Osteoblast (primary cell): ENCODE results near the gene INSM1. TPM values are rescaled to one million over a fixed set of nuclear protein-coding genes. Genes with fewer than 3 reads are reported as not detected.

Experiments used
- DNase-seq: peaks from one replicate; pipeline ENCODE4 v3.0.0; 2011; ENCODE audit warnings: low spot score, mixed read lengths; ENCODE audit not compliant: insufficient read length; ENCODE audit errors: missing footprints
- H2AFZ ChIP-seq: 2 replicates; pipeline ENCODE4 v1.6.0; 2011; ENCODE audit warnings: mild to moderate bottlenecking, low read length
- H3K27ac ChIP-seq: 2 replicates; pipeline ENCODE4 v1.5.1; 2011; ENCODE audit warnings: mild to moderate bottlenecking, low read depth, low read length, moderate library complexity
- H3K27me3 ChIP-seq: 2 replicates; pipeline ENCODE4 v1.6.0; 2012; ENCODE audit warnings: mild to moderate bottlenecking, control low read depth, inconsistent platforms, low read length, moderate library complexity; ENCODE audit not compliant: insufficient read depth
- H3K36me3 ChIP-seq: 2 replicates; pipeline ENCODE4 v1.5.1; 2011; ENCODE audit warnings: mild to moderate bottlenecking, low read length, control low read depth, moderate library complexity; ENCODE audit not compliant: insufficient read depth
- H3K4me1 ChIP-seq: 2 replicates; pipeline ENCODE4 v1.5.1; 2011; ENCODE audit warnings: mild to moderate bottlenecking, low read length, control low read depth, moderate library complexity; ENCODE audit not compliant: insufficient read depth
- H3K4me2 ChIP-seq: 2 replicates; pipeline ENCODE4 v1.6.0; 2011; ENCODE audit warnings: mild to moderate bottlenecking, low read length; ENCODE audit not compliant: insufficient read depth
- H3K4me3 ChIP-seq: fragments of 200-600 bp; sonication (generic); 3 replicates; pipeline ENCODE4 v1.5.1; 2012; ENCODE audit warnings: mild to moderate bottlenecking, low read length, inconsistent platforms; ENCODE audit not compliant: insufficient read depth
- H3K79me2 ChIP-seq: 2 replicates; pipeline ENCODE4 v1.6.0; 2012; ENCODE audit warnings: mild to moderate bottlenecking, low read length, control low read depth, inconsistent platforms; ENCODE audit not compliant: insufficient read depth
- H3K9me3 ChIP-seq: 2 replicates; pipeline ENCODE4 v1.5.1; 2011; ENCODE audit warnings: low read depth, low read length, control low read depth
- H4K20me1 ChIP-seq: 2 replicates; pipeline ENCODE4 v1.6.0; 2012; ENCODE audit warnings: mild to moderate bottlenecking, low read length, control low read depth; ENCODE audit not compliant: insufficient read depth
- CTCF ChIP-seq: IDR thresholded peaks from 2 replicates; pipeline ENCODE4 v1.5.1; 2011; ENCODE audit warnings: mild to moderate bottlenecking, low read depth, low read length, moderate library complexity; ENCODE audit errors: extremely low read depth
- total RNA-seq: library from RNA; depleted of rRNA; stranded (reverse); fragments of >200 nt; gene quantifications from 2 replicates; pipeline ENCODE4 v1.2.3, GENCODE V29; 2012

The INSM1 gene
- total RNA-seq, 1 donor, result not detected

- Histone ChIP-seq H3K4me3 (no peak overlapping the region), H4K20me1 (no peaks in the 10 kb centered on the region), H3K9me3 (no peaks in the 10 kb centered on the region), H3K36me3 (no peaks in the 10 kb centered on the region), H3K4me2 (no peak overlapping the region), H3K4me1 (peaks cover 5% of the 10 kb centered on the region), H3K27ac (no peak overlapping the region), H3K79me2 (no peaks in the 10 kb centered on the region), H2AFZ (no peak overlapping the region), H3K27me3 (no peaks in the 10 kb centered on the region)
- no peak for DNase-seq
- TF ChIP-seq CTCF, result no peak
Measured at GRCh38 chr20:20395903-20396568, 28.1 kb downstream of the INSM1 start.

GRCh38 chr20:20396794-20397193, 28.9 kb downstream of the INSM1 start:
- H3K4me2 ChIP-seq, result no peak overlapping the region

GRCh38 chr20:20398123-20398522, 30.2 kb downstream of the INSM1 start:
- H3K79me2 ChIP-seq, result no peaks in the 10 kb centered on the region
- no peak overlapping the region for H3K4me3 ChIP-seq
- H3K4me2 ChIP-seq, result no peak overlapping the region
- H3K4me1 ChIP-seq, result peaks cover 2% of the 10 kb centered on the region
- no peaks in the 10 kb centered on the region for H3K9me3 ChIP-seq
- DNase-seq, result no peak
- H4K20me1 ChIP-seq, result no peaks in the 10 kb centered on the region
- no peaks in the 10 kb centered on the region for H3K27me3 ChIP-seq
- H3K27ac ChIP-seq, result no peak overlapping the region
- no peak overlapping the region for H2AFZ ChIP-seq
- no peak for TF ChIP-seq CTCF
- no peaks in the 10 kb centered on the region for H3K36me3 ChIP-seq

More at GRCh38 chr20:20396794-20397193, 28.9 kb downstream of the INSM1 start:
- Histone ChIP-seq H3K9me3 (no peaks in the 10 kb centered on the region), H3K4me3 (no peak overlapping the region), H3K36me3 (no peaks in the 10 kb centered on the region), H3K27ac (no peak overlapping the region), H4K20me1 (no peaks in the 10 kb centered on the region), H3K4me1 (peaks cover 5% of the 10 kb centered on the region), H2AFZ (no peak overlapping the region), H3K79me2 (no peaks in the 10 kb centered on the region), H3K27me3 (no peaks in the 10 kb centered on the region)
- no peak for TF ChIP-seq CTCF
- no peak for DNase-seq

- Histone ChIP-seq H3K4me3 (no peak overlapping the region), H3K27ac (no peak overlapping the region), H2AFZ (no peak overlapping the region), H3K36me3 (no peaks in the 10 kb centered on the region), H3K9me3 (no peaks in the 10 kb centered on the region), H4K20me1 (no peaks in the 10 kb centered on the region), H3K27me3 (no peaks in the 10 kb centered on the region), H3K79me2 (no peaks in the 10 kb centered on the region), H3K4me1 (no peaks in the 10 kb centered on the region), H3K4me2 (no peak overlapping the region)
- DNase-seq, result no peak
- TF ChIP-seq CTCF, result no peak
Measured at GRCh38 chr20:20399531-20400500, 31.9 kb downstream of the INSM1 start.
